ENCODE data around the gene MMP10. TPM values are rescaled to one million over a fixed set of nuclear protein-coding genes. Genes with fewer than 3 reads are reported as not detected.
A peak's percentile ranks its signal among the peaks of the same experiment; 100 is the strongest.
"Not testable (repeated sequence)": the region's sequence is repeated elsewhere in the genome, so short reads cannot be mapped to it uniquely, and the experiment has no call there.

MMP10 gene
- total RNA-seq, 1 donor from 2014 or later: 2.0 TPM

DNA sequence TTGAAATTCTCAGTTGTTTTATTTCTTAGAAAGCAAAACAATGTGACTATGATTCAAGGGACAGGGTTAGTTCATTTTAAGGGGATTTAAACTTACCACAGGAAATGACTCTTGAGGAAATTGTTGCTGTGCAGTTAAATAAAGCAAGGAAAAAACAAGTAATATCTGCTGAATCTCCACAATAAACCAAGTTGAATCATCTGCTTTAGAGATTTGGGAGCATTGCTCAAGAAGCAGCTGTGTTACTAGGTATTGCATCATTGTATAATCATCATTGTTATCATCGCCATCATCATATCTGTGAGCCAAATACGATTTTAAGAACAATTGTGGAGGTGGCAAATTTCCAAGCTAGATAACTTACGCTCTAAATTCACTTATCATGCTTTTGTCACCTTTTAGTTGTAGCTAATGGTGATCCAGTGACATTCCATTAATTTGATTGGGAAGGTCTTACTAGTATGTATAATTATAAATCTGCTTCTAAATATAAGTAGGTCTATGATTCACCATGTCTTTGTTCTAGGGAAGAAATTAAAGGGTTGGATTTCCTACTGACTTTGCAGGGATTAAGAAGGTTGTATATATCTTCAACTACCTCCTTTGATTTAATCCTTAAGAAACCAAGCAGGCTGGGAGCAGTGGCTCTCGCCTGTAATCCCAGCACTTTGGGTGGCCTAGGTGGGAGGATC lies 19.9 kb downstream of the MMP10 start:
- H3K4me1 Mint-ChIP-seq (ENCODE audit: unreplicated experiment): peaks cover 4% of the 10 kb centered on the region
- no peaks in the 10 kb centered on the region for H3K36me3 Mint-ChIP-seq
- H3K27me3 Mint-ChIP-seq: peaks cover 3% of the 10 kb centered on the region
- H3K27ac Mint-ChIP-seq: no peak overlapping the region
- DNase-seq (ENCODE audit: extremely low spot score, unreplicated experiment): no peak
- H3K9me3 Mint-ChIP-seq: peaks cover 4% of the 10 kb centered on the region
- no peak overlapping the region for H3K4me3 Mint-ChIP-seq
- TF ChIP-seq, protein P1, sequence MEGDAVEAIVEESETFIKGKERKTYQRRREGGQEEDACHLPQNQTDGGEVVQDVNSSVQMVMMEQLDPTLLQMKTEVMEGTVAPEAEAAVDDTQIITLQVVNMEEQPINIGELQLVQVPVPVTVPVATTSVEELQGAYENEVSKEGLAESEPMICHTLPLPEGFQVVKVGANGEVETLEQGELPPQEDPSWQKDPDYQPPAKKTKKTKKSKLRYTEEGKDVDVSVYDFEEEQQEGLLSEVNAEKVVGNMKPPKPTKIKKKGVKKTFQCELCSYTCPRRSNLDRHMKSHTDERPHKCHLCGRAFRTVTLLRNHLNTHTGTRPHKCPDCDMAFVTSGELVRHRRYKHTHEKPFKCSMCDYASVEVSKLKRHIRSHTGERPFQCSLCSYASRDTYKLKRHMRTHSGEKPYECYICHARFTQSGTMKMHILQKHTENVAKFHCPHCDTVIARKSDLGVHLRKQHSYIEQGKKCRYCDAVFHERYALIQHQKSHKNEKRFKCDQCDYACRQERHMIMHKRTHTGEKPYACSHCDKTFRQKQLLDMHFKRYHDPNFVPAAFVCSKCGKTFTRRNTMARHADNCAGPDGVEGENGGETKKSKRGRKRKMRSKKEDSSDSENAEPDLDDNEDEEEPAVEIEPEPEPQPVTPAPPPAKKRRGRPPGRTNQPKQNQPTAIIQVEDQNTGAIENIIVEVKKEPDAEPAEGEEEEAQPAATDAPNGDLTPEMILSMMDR (conservative IDR thresholded peaks at IDR 0.05): no peak

- H3K9me3 Mint-ChIP-seq: peaks cover 4% of the 10 kb centered on the region
- no peaks in the 10 kb centered on the region for H3K27me3 Mint-ChIP-seq
- TF ChIP-seq, protein P1 (conservative IDR thresholded peaks at IDR 0.05): no peak
- H3K4me1 Mint-ChIP-seq (ENCODE audit: unreplicated experiment): peaks cover 4% of the 10 kb centered on the region
- H3K36me3 Mint-ChIP-seq: no peaks in the 10 kb centered on the region
- H3K4me3 Mint-ChIP-seq: no peak overlapping the region
- no peak for DNase-seq (ENCODE audit: extremely low spot score, unreplicated experiment)
- no peak overlapping the region for H3K27ac Mint-ChIP-seq
Observed at GRCh38 chr11:102757823-102758549, 22.4 kb downstream of the MMP10 start.

DNA sequence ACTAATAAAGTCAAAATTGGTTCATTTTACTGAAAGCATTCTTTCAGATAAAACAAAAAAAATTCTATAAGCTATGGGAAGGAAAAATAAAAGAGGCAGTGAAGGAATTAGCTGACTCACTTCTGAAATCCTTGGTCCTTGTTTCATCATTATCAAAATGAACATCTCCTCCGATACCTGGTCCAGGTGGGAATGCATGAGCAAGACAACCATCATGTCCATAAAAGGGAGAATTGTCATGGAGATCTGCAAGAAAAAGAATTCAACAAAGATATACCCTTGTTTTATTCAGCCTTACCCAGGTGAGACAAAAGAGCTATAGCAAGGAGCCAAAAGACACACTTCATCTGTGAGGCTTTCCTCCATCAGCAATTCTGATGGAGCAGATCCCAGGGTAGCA lies 27.2 kb downstream of the MMP10 start:
- no peaks in the 10 kb centered on the region for H3K27me3 Mint-ChIP-seq
- TF ChIP-seq, protein P1 (conservative IDR thresholded peaks at IDR 0.05): no peak
- H3K36me3 Mint-ChIP-seq: no peaks in the 10 kb centered on the region
- H3K4me1 Mint-ChIP-seq (ENCODE audit: unreplicated experiment): no peaks in the 10 kb centered on the region
- no peak overlapping the region for H3K27ac Mint-ChIP-seq
- H3K9me3 Mint-ChIP-seq: peaks cover 6% of the 10 kb centered on the region
- H3K4me3 Mint-ChIP-seq: no peak overlapping the region
- no peak for DNase-seq (ENCODE audit: extremely low spot score, unreplicated experiment)

GRCh38 chr11:102751673-102752072 lies 28.8 kb downstream of the MMP10 start:
- Mint-ChIP-seq H3K4me3 (no peak overlapping the region), H3K4me1 (ENCODE audit: unreplicated experiment) (no peaks in the 10 kb centered on the region), H3K27ac (no peak overlapping the region)

DNA sequence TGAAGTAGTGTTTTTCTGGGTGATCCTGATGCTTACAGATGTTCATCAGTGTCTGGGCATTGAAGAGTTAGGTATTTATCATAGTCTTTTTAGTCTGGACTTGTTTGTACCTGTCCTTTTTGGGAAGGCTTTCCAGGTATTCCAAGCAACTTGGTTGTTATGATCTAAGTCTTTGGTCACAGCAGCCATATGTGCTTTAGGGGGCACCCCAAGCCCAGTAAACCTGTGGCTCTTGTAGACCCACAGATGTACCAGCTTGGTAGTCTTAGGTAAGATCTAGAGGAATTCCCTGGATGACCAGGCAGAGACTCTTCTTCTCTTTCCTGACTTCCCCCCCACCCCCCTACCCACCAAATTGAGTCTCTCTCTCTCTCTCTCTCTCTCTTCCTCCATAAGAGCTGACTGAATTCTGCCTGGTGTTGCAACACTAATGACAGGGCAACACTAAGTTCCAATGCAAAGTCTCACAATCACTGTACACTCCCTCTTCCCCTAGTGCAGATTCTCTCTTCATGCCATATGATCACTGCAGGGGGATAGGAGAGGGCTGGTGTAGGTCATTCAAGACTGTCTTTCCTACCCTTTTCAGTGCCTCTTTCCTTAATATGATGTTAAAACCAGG lies 31.2 kb downstream of the MMP10 start:
- H3K4me1 Mint-ChIP-seq (ENCODE audit: unreplicated experiment): no peaks in the 10 kb centered on the region
- no peak overlapping the region for H3K27ac Mint-ChIP-seq
- TF ChIP-seq, protein P1 (conservative IDR thresholded peaks at IDR 0.05): no peak
- H3K27me3 Mint-ChIP-seq: no peaks in the 10 kb centered on the region
- peaks cover 12% of the 10 kb centered on the region for H3K9me3 Mint-ChIP-seq
- no peak overlapping the region for H3K4me3 Mint-ChIP-seq
- H3K36me3 Mint-ChIP-seq: peaks cover 4% of the 10 kb centered on the region
- no peak for DNase-seq (ENCODE audit: extremely low spot score, unreplicated experiment)

More at GRCh38 chr11:102751673-102752072, 28.8 kb downstream of the MMP10 start:
- no peaks in the 10 kb centered on the region for H3K27me3 Mint-ChIP-seq
- H3K36me3 Mint-ChIP-seq: peaks cover 4% of the 10 kb centered on the region
- DNase-seq (ENCODE audit: extremely low spot score, unreplicated experiment): no peak
- TF ChIP-seq, protein P1 (conservative IDR thresholded peaks at IDR 0.05): no peak
- H3K9me3 Mint-ChIP-seq: peaks cover 12% of the 10 kb centered on the region

DNA sequence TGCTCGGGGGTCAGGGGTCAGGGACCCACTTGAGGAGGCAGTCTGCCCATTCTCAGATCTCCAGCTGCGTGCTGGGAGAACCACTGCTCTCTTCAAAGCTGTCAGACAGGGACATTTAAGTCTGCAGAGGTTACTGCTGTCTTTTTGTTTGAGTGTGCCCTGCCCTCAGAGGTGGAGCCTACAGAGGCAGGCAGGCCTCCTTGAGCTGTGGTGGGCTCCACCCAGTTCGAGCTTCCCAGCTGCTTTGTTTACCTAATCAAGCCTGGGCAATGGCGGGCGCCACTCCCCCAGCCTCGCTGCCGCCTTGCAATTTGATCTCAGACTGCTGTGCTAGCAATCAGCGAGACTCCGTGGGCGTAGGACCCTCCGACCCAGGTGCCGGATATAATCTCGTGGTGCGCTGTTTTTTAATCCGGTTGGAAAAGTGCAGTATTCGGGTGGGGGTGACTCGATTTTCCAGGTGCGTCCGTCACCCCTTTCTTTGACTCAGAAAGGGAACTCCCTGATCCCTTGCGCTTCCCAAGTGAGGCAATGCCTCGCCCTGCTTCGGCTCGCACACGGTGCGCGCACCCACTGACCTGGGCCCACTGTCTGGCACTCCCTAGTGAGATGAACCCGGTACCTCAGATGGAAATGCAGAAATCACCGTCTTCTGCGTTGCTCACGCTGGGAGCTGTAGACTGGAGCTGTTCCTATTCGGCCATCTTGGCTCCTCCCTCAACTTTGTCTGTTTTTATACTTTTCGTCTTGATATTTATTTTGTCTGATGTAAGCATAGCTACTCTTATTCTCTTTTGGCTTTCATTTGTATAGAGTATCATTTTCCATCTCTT lies 33.5 kb downstream of the MMP10 start:
- H3K27me3 Mint-ChIP-seq; DNase-seq (ENCODE audit: extremely low spot score, unreplicated experiment); H3K36me3 Mint-ChIP-seq; H3K4me1 Mint-ChIP-seq (ENCODE audit: unreplicated experiment): not testable (repeated sequence)
- peak overlapping the region; percentile 91 for H3K4me3 Mint-ChIP-seq
- H3K9me3 Mint-ChIP-seq: peaks cover 12% of the 10 kb centered on the region
- H3K27ac Mint-ChIP-seq: peak overlapping the region; percentile 92

Measured in type B pancreatic cell (in vitro differentiated cells).